ENCODE data around the gene LKAAEAR1.

The LKAAEAR1 gene

GRCh38 chr20:64104667-64105451 lies 20.7 kb upstream of the LKAAEAR1 start:
- Histone ChIP-seq H3K36me3 (ENCODE audit: control insufficient read depth in 5 of 5, insufficient read depth in 5 of 5, low read length in 5 of 5) (no peaks in the 10 kb centered on the region), H3K27me3 (ENCODE audit: control insufficient read depth in 5 of 5, insufficient read depth in 4 of 5, low read length in 5 of 5) (peaks cover 5 to 61% (median 50%) of the 10 kb centered on the region in 5 donors)

GRCh38 chr20:64103871-64104666 lies 19.9 kb upstream of the LKAAEAR1 start:
- H3K9me3 ChIP-seq (ENCODE audit: control insufficient read depth in 5 of 5, low read length in 5 of 5): no peaks in the 10 kb centered on the region
- H3K27me3 ChIP-seq (ENCODE audit: control insufficient read depth in 5 of 5, insufficient read depth in 4 of 5, low read length in 5 of 5): peaks cover 5 to 57% (median 50%) of the 10 kb centered on the region in 5 donors
- H3K4me1 ChIP-seq (ENCODE audit: control insufficient read depth in 5 of 5, insufficient read depth in 5 of 5, low read length in 5 of 5): peaks cover 0 to 18% (median 7%) of the 10 kb centered on the region in 5 donors
- H3K4me3 ChIP-seq (ENCODE audit: low read depth in 1 of 5, low read length in 5 of 5): no peak overlapping the region
- H3K36me3 ChIP-seq (ENCODE audit: control insufficient read depth in 5 of 5, insufficient read depth in 5 of 5, low read length in 5 of 5): peaks cover 0 to 2% (median 0%) of the 10 kb centered on the region in 5 donors
- no peak overlapping the region for H3K27ac ChIP-seq (ENCODE audit: low read depth, low read length)
- no peak overlapping the region for H3K9ac ChIP-seq (ENCODE audit: low read length in 5 of 5)

More at GRCh38 chr20:64104667-64105451, 20.7 kb upstream of the LKAAEAR1 start:
- H3K9me3 ChIP-seq (ENCODE audit: control insufficient read depth in 5 of 5, low read length in 5 of 5): no peaks in the 10 kb centered on the region
- peaks cover 0 to 18% (median 7%) of the 10 kb centered on the region in 5 donors for H3K4me1 ChIP-seq (ENCODE audit: control insufficient read depth in 5 of 5, insufficient read depth in 5 of 5, low read length in 5 of 5)
- no peak overlapping the region for H3K27ac ChIP-seq (ENCODE audit: low read depth, low read length)
- H3K4me3 ChIP-seq (ENCODE audit: low read depth in 1 of 5, low read length in 5 of 5): no peak overlapping the region
- no peak overlapping the region for H3K9ac ChIP-seq (ENCODE audit: low read length in 5 of 5)

- H3K4me3 ChIP-seq (ENCODE audit: low read depth in 1 of 5, low read length in 5 of 5): peak overlapping the region in 1 of 5 donors; percentile 53
- H3K27me3 ChIP-seq (ENCODE audit: control insufficient read depth in 5 of 5, insufficient read depth in 4 of 5, low read length in 5 of 5): peaks cover 5 to 52% (median 45%) of the 10 kb centered on the region in 5 donors
- H3K27ac ChIP-seq (ENCODE audit: low read depth, low read length): no peak overlapping the region
- no peak overlapping the region for H3K9ac ChIP-seq (ENCODE audit: low read length in 5 of 5)
- H3K9me3 ChIP-seq (ENCODE audit: control insufficient read depth in 5 of 5, low read length in 5 of 5): no peaks in the 10 kb centered on the region
- peaks cover 0 to 14% (median 9%) of the 10 kb centered on the region in 5 donors for H3K36me3 ChIP-seq (ENCODE audit: control insufficient read depth in 5 of 5, insufficient read depth in 5 of 5, low read length in 5 of 5)
- H3K4me1 ChIP-seq (ENCODE audit: control insufficient read depth in 5 of 5, insufficient read depth in 5 of 5, low read length in 5 of 5): peaks cover 0 to 14% (median 7%) of the 10 kb centered on the region in 5 donors
Measured at GRCh38 chr20:64102647-64103354, 18.6 kb upstream of the LKAAEAR1 start.

GRCh38 chr20:64101731-64102621 lies 17.8 kb upstream of the LKAAEAR1 start:
- H3K9ac ChIP-seq (ENCODE audit: low read length in 5 of 5): no peak overlapping the region
- peaks cover 0 to 11% (median 7%) of the 10 kb centered on the region in 5 donors for H3K4me1 ChIP-seq (ENCODE audit: control insufficient read depth in 5 of 5, insufficient read depth in 5 of 5, low read length in 5 of 5)
- peaks cover 5 to 47% (median 39%) of the 10 kb centered on the region in 5 donors for H3K27me3 ChIP-seq (ENCODE audit: control insufficient read depth in 5 of 5, insufficient read depth in 4 of 5, low read length in 5 of 5)
- H3K36me3 ChIP-seq (ENCODE audit: control insufficient read depth in 5 of 5, insufficient read depth in 5 of 5, low read length in 5 of 5): peaks cover 0 to 17% (median 10%) of the 10 kb centered on the region in 5 donors
- H3K9me3 ChIP-seq (ENCODE audit: control insufficient read depth in 5 of 5, low read length in 5 of 5): no peaks in the 10 kb centered on the region
- H3K27ac ChIP-seq (ENCODE audit: low read depth, low read length): no peak overlapping the region
- H3K4me3 ChIP-seq (ENCODE audit: low read depth in 1 of 5, low read length in 5 of 5): peak overlapping the region in 3 of 5 donors; percentile 27 to 53 (median 28)

- H3K36me3 ChIP-seq (ENCODE audit: control insufficient read depth in 5 of 5, insufficient read depth in 5 of 5, low read length in 5 of 5): peaks cover 0 to 17% (median 11%) of the 10 kb centered on the region in 5 donors
- peaks cover 5 to 40% (median 35%) of the 10 kb centered on the region in 5 donors for H3K27me3 ChIP-seq (ENCODE audit: control insufficient read depth in 5 of 5, insufficient read depth in 4 of 5, low read length in 5 of 5)
- peaks cover 0 to 11% (median 7%) of the 10 kb centered on the region in 5 donors for H3K4me1 ChIP-seq (ENCODE audit: control insufficient read depth in 5 of 5, insufficient read depth in 5 of 5, low read length in 5 of 5)
- no peak overlapping the region for H3K9ac ChIP-seq (ENCODE audit: low read length in 5 of 5)
- no peak overlapping the region for H3K27ac ChIP-seq (ENCODE audit: low read depth, low read length)
- no peak overlapping the region for H3K4me3 ChIP-seq (ENCODE audit: low read depth in 1 of 5, low read length in 5 of 5)
- H3K9me3 ChIP-seq (ENCODE audit: control insufficient read depth in 5 of 5, low read length in 5 of 5): no peaks in the 10 kb centered on the region
Measured at GRCh38 chr20:64100946-64101688, 16.9 kb upstream of the LKAAEAR1 start.

GRCh38 chr20:64100566-64100888 lies 16.3 kb upstream of the LKAAEAR1 start:
- no peak overlapping the region for H3K4me3 ChIP-seq (ENCODE audit: low read depth in 1 of 5, low read length in 5 of 5)
- H3K9ac ChIP-seq (ENCODE audit: low read length in 5 of 5): no peak overlapping the region
- H3K4me1 ChIP-seq (ENCODE audit: control insufficient read depth in 5 of 5, insufficient read depth in 5 of 5, low read length in 5 of 5): peaks cover 0 to 11% (median 7%) of the 10 kb centered on the region in 5 donors
- H3K27ac ChIP-seq (ENCODE audit: low read depth, low read length): no peak overlapping the region
- H3K36me3 ChIP-seq (ENCODE audit: control insufficient read depth in 5 of 5, insufficient read depth in 5 of 5, low read length in 5 of 5): peaks cover 0 to 17% (median 11%) of the 10 kb centered on the region in 5 donors
- H3K27me3 ChIP-seq (ENCODE audit: control insufficient read depth in 5 of 5, insufficient read depth in 4 of 5, low read length in 5 of 5): peaks cover 5 to 43% (median 35%) of the 10 kb centered on the region in 5 donors
- no peaks in the 10 kb centered on the region for H3K9me3 ChIP-seq (ENCODE audit: control insufficient read depth in 5 of 5, low read length in 5 of 5)

- Histone ChIP-seq H3K4me3 (ENCODE audit: low read depth in 1 of 5, low read length in 5 of 5) (no peak overlapping the region), H3K4me1 (ENCODE audit: control insufficient read depth in 5 of 5, insufficient read depth in 5 of 5, low read length in 5 of 5) (peaks cover 0 to 11% (median 7%) of the 10 kb centered on the region in 5 donors), H3K27ac (ENCODE audit: low read depth, low read length) (no peak overlapping the region), H3K9ac (ENCODE audit: low read length in 5 of 5) (no peak overlapping the region), H3K36me3 (ENCODE audit: control insufficient read depth in 5 of 5, insufficient read depth in 5 of 5, low read length in 5 of 5) (peaks cover 0 to 17% (median 11%) of the 10 kb centered on the region in 5 donors), H3K27me3 (ENCODE audit: control insufficient read depth in 5 of 5, insufficient read depth in 4 of 5, low read length in 5 of 5) (peaks cover 5 to 42% (median 33%) of the 10 kb centered on the region in 5 donors), H3K9me3 (ENCODE audit: control insufficient read depth in 5 of 5, low read length in 5 of 5) (no peaks in the 10 kb centered on the region)
Measured at GRCh38 chr20:64099880-64100565, 15.8 kb upstream of the LKAAEAR1 start.

GRCh38 chr20:64099086-64099786 lies 15.0 kb upstream of the LKAAEAR1 start:
- H3K9me3 ChIP-seq (ENCODE audit: control insufficient read depth in 5 of 5, low read length in 5 of 5): no peaks in the 10 kb centered on the region
- H3K4me3 ChIP-seq (ENCODE audit: low read depth in 1 of 5, low read length in 5 of 5): no peak overlapping the region
- H3K27me3 ChIP-seq (ENCODE audit: control insufficient read depth in 5 of 5, insufficient read depth in 4 of 5, low read length in 5 of 5): peaks cover 5 to 35% (median 28%) of the 10 kb centered on the region in 5 donors
- H3K27ac ChIP-seq (ENCODE audit: low read depth, low read length): no peak overlapping the region
- no peak overlapping the region for H3K9ac ChIP-seq (ENCODE audit: low read length in 5 of 5)
- H3K36me3 ChIP-seq (ENCODE audit: control insufficient read depth in 5 of 5, insufficient read depth in 5 of 5, low read length in 5 of 5): peaks cover 0 to 17% (median 11%) of the 10 kb centered on the region in 5 donors
- peaks cover 0 to 11% (median 7%) of the 10 kb centered on the region in 5 donors for H3K4me1 ChIP-seq (ENCODE audit: control insufficient read depth in 5 of 5, insufficient read depth in 5 of 5, low read length in 5 of 5)

All from subcutaneous abdominal adipose tissue (tissue), 5 donors.